ENCODE data around the gene HOXC9.
"Not testable (repeated sequence)": the region's sequence is repeated elsewhere in the genome, so short reads cannot be mapped to it uniquely, and the experiment has no call there.

HOXC9 gene

DNA sequence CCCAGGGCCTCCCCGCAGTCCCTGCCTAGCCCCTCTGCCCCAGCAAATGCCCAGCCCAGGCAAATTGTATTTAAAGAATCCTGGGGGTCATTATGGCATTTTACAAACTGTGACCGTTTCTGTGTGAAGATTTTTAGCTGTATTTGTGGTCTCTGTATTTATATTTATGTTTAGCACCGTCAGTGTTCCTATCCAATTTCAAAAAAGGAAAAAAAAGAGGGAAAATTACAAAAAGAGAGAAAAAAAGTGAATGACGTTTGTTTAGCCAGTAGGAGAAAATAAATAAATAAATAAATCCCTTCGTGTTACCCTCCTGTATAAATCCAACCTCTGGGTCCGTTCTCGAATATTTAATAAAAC lies 30.5 kb downstream of the HOXC9 start:
- no peak for DNase-seq

DNA sequence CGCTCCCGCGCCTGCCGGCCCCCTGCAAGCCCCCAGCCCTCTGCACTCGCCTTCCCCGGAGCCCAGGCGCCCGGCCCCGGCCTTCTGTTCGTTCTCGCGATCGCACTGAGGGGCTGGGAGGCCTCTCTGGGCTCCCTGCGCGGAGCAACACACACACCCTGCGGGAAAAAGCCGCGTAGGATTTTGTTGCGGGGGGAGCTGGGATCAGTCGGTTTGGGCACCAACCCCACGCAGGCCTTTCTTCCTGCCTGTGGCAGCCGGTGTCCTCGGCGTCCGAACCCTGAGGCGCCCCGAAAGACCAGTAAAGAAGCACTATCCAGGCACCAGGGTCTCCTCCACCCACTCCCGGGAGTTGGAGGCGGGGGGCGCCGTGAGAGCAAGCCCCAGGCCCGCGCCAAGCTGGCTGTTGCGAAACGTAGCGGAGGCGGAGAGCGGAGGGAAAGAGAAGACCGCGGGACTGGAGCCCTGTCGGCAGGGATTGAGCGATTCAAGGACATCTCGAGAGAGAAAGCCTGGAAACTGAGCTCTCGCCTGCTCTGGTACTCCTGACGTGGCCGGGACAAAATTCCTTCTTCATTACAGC lies 31.0 kb downstream of the HOXC9 start:
- no peak for DNase-seq

DNA sequence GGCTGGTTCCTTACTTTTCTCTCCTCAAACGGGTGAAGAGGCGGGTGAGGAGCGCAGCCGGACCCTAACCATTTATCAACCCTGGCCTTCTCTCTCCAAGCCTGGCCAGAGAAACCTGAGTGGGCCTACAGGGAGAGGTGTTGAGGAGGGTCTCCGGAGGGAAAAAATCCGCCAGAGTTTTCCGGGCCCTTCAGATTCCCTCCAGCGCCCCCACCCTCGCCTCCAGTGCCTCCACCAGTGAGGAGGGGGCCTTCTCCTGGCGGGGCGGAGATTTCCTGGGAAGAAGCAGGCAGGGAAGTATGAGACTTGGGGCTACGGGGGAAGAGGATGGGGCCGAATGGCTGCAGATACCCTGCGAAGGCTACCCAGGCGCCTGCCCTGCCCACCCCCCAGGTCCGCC lies 31.5 kb downstream of the HOXC9 start:
- no peak for DNase-seq

DNA sequence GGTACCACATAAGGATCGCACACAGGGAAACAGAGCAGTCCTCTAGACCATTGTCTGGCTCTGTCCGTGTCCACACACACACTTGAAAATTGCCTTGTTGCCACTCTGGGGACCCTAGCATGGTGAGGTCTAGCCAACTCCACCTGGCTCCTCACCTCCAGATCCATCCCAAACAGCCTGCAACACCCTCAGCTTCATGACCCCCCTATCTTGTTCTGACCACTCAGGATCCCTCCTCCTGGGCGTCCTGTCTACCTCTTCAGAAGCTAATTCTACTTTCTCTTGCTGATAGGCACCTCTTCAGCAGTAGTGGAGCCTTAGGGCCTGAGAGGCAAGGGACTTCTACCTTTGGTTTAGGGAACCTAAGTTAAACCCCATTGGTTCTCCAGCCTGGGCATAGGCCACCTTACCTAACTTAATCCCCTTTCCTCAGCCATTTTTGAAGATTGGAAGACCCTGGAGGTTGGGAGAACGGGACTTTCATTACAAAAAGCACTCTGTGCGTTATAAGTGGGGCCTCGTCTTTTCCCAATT lies 32.2 kb downstream of the HOXC9 start:
- no peak for DNase-seq

DNA sequence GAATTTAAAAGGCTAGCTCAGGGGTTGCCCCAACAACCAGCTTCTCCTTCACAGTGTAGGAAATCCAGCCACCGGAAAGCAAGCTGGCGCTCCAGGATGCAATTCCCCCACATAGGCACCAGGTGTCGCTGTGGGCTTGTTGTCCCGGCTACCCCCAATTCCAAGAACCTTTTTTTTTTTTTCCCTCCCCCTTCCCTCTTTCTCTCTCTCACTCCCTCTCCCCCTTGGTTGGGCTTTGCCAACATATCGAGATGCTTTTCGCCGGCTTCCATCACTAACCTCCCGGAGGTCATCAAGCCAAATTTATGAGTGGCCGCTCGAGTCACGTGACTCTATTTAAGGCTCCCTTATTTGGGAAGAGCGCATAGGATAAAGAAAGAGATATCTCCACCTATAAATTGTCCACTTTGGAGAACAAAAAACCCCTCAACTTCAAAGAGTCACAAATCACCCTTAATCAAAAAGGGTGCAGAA lies 32.7 kb downstream of the HOXC9 start, which contains the start of gene HOXC5:
HOXC5 (plus strand) TSS at position 424 of the 474 bp plus-strand sequence. CDS start 73 bp downstream, outside the sequence.
- DNase-seq = peak; percentile 72

DNA sequence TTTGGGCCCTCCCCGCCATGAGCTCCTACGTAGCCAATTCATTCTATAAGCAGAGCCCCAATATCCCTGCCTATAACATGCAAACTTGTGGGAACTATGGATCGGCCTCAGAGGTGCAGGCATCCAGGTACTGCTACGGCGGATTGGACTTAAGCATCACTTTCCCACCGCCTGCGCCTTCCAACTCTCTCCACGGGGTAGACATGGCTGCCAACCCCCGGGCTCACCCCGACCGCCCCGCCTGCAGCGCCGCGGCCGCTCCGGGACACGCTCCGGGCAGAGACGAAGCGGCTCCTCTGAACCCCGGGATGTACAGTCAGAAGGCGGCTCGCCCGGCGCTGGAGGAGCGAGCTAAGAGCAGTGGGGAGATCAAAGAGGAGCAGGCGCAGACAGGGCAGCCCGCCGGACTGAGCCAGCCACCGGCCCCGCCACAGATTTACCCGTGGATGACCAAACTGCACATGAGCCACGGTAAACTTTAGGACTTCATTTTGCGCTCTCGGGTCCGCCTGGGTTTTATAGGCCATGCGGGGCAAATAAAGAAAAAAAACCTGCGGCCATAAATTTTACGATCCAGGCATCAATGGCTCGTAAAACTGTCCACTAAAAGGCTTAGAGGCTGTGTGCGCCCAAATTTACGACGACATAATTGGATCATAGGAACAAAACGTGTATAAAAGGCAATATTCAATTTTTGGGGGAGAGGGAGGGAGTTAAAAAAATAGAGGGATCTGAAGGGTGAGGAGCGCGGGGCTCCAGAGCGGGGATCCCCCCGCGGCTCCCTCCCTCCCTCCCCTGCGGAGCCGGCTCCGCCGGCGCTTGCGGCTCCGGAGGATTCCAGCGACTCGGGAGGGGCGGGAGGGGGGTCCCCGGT lies 33.4 kb downstream of the HOXC9 start:
- DNase-seq = no peak

DNA sequence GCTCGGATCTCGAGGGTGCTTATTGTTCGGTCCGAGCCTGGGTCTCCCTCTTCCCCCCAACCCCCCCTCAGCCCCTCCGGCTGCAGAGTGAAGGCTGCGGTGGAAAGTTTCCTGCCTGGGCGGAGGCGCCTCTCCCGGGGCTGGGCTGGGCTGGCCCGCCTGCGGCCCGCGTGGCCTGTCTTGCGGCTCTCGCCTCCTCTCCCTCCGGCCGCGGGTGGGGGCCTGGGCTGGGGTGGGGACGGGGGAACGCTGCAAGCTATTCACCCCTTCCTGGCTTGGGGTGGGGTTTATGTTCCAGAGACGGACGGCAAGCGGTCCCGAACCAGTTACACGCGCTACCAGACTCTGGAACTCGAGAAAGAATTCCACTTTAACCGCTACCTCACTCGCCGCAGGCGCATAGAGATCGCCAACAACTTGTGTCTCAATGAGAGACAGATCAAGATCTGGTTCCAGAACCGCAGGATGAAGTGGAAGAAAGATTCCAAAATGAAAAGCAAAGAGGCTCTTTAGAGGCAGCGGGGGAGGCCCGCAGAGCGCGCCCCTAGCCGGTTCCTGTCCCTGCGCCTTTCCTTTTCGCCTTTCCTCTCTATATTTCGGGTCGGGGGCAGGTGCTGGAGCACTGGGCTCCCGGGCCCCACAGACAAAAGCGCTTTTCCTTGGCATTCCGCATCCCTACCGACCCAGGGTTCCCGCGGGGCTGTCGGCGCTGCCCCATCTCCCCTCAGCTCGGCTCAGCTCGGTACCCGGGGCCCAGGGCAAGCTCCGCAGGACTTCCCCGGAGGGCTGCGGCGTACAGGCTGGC lies 34.2 kb downstream of the HOXC9 start:
- no peak for DNase-seq

DNA sequence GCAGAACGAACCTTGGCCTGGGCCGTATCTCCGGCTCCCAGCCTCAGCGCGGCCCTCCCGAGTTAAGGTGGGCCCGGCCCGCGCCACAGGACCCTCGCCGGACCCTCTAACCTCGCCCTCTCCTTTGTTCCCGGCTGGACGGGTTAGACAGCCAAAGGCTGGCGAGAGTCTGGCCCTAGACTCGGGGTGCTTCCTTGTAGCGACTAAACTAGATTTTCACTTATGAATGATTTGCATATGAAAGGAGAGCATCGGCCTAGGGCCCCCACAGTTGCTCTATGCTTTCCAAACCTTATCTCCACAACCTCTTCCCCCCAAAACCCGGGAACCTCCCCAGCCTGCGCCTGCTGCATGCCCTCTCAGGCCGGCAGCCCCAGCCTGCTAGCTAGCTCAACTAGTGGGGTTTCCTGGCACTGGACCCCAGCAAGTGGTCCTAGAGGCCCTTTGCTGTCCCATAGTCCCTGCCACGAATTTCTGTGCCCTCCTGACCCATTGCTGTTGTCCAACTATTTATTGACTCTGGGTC lies 34.9 kb downstream of the HOXC9 start:
- no peak for DNase-seq

DNA sequence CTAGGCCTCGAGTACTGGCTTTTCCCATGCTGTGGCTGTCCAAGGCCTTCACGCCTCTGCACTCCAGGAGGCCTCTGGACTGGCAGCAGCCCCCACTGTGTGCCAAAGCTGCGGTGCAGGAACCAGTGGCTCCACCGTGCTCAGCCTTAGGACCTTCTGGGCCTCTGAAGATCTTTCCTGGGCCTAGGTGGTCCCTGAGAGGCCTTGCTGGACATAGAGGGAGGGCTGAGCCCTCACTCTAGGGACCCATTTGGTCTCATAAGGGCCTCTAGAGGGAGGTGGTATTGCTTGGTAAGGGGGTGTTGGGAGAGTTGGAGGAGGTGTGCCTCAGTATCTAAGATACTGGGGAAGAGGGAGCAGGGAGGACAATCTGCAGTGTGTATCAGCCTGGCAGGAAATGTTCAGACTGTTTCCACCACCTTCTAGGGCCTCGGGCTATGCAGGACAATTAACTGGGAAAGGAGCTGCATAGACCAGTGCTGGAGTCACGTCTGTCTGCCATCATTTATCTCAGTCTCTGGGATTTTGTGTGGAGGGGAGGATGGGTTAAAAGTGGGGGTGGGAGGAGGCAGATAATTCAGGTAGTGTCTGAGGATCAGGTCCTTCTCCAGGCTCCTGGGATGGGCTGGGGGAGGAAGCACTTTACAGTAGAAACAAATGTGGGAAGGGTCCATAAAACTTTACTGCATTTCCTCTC lies 35.8 kb downstream of the HOXC9 start:
- DNase-seq = no peak

DNA sequence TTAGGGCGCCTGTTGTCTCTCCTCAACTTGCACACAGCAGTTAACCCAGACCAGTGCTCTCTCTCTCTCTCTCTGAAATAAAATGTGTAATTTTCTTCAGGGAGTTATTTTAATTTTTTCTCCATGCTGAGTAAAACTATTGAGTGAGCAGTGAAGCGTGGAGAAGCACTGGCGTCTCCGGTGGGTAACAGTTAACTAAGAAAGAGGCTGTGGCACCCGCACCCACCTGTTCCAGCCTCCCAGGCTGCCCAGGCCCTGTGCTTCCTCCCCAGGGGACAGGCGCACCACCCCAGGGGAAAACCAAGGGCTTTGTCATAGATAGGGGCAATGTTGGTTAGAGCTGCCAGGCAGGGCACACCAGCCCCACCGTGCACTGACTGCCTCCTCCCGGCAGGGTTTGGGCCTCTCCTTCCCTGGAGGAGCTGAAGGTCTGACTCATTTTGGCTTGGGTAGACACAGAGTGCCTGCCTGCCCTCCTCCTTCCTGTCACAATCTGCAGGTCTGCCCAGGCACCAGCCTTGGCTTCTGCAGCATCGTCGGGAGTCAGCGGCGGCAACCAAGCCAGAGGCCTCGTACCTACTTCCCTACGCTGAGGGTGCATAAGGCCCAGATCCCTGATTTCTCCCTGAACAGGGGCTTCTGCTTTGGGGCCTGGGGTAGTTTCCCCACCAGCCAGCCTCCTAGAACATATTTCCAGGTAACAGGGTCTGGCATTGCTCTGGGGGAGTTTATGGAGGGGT lies 36.8 kb downstream of the HOXC9 start:
- no peak for DNase-seq

DNA sequence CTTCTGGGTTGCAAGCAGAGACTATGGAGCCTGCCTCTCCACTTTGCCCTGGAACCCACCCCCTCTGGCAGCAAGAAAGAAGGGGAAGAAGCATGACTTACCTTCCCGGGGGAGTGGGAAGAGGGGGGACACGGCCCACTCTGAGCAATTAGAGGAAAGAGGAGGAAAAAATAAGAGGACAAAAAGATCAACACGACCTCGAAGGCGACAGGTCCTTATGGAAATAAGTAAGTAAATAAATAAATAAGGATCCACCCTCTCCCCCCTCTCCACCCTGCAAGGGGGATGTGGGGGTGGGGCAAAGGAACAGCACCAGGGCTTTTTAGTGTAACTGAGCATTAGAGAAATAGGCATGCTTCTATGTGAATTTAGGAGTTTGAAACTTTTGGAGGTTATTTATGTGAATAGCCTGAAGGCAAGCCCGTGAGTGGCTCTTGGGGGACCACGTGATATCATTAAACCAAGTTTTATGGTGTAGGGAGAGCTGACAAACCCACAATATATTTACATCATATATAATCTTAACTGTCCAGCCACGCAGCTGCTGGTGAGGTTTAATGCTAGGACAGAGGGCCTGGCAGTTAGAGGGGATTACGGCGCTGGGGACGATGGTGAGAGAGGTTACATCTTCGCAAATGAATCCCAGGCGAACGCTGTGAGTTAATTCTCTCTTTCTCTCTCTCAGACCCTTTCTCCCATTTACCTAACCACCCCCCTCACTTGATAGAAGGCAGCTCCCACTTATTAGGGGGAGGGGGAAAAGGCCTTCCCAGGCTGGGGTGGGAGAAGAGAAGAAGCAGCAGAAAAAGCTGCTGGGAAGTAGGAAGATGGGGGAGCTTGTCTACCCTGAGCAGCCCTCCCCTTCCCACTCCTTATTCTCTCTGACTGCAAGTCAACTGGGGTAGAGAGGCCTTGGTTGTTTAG lies 37.7 kb downstream of the HOXC9 start:
- no peak for DNase-seq

DNA sequence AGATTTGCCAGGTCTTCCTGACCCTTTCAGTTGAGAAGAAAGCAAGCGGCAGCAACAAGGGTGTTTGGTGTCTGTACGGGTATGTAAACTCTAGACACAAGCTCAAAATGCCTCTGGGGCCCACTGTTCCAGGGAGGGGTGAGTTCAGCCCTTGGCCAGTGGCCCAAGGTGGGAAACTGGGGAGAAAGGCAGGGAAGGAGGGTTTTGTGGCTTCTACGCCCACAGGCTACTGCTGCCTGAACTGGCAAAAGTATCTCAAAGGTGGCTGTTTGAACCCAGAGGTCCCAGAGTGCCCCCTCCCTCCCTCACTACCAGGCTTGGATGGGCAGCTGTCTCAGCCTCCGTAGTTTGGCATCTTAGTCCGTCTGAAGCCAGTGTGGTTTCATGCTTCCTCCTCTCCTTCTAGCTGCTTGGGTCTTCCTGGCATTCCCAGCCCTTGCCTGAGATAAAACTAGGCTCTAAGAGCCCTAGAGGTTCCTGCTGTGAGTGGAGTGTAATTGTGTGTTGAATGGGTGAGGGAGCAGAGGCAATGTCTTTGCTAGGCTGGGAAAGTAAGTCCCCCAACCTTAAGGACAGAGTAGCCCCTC lies 38.4 kb downstream of the HOXC9 start:
- DNase-seq = no peak

DNA sequence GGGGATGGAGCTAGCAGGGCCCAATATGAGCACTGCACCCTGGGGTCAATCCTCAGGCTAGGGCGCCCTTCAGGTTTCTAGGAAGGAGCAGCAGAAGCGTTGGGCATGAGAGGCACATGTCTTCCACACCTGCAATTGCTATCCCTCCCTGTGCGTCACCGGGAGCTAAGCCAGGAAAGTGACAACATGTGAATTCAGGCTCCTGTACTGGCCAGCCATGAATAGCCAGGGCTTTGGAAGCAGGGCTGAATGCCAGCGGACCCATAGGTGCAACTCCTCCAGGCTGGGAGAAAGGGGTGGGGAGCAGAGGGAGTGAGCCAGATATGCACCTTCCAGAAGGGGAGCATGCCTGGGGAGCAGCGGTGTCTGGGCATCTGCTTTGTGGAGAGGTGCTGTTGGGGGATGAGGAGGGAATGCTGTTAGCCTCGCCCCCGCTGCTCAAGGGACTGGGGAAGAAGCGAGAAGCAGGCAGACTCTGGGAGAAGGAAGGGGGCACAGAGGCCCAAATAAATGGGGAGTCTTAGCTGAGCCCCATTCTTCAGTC lies 39.0 kb downstream of the HOXC9 start:
- no peak for DNase-seq

DNA sequence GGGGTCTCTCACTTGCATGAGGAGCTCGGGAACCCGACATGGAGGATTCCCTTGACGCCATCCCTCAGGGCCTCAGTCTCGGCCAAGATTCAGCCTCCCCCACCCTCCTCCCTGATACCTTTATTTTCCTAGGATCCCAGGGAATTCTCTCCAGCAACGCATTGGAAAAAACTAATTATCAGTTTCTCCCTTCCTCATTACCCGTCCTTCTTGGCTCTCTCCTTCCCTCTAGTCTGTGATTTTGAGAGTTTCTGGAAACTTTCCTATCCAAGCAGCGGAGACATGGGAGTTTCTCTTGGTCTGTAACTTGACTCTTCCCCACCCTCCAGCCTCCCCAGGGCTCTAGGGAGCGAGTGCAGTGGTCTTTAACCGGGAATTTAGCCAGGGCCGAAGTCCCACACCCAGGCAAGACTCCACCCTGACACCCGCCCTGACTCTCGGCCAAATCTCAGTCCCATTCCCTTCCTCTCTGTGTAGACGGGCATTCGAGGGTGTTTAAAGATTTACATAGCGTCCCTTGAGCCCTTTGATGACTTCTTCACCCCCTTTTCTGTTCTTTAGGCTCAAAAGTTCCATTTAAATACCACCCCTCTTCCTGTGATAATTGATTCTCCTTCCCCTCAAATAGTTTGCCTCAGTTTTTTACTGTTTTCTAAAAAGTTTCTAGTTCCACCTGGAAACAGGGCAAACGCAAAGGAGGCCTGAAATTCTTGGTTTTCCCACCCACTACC lies 39.6 kb downstream of the HOXC9 start:
- DNase-seq = no peak

DNA sequence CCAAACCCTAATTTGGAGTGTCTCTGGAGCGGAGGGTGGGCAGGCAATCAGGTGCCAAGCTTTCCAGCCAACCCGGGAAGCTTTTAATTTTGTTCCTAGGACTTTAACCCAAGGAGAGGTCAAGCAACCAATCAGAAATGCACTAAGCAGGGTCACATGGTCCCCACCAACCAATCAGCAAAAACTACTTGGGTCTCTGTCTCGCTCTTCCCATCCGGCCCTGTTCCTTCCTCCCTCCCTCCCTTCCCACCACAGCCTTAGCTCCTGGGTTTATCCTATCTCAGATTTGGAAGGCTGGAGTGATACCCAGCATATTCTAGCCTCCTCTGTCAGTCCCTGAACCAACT lies 40.2 kb downstream of the HOXC9 start:
- DNase-seq = no peak

DNA sequence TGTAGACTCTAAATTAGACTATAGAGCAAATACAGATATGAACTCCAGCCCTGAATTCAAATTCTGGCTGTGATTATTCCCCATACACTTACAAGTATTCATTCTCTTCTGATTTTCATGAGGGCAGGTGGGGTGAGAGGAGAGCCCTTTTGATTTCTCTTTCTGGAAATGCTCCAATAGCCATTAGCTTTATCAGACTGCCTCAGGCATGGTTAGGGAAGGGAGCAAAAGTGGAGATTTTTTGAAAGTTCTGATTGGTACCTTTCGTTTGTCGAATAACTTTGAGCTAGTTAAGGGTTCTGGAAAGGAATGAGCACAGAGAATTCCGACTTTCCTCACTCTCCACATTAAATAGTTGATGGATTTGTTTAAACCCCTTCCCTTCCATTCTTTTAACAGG lies 40.7 kb downstream of the HOXC9 start:
- DNase-seq = no peak

DNA sequence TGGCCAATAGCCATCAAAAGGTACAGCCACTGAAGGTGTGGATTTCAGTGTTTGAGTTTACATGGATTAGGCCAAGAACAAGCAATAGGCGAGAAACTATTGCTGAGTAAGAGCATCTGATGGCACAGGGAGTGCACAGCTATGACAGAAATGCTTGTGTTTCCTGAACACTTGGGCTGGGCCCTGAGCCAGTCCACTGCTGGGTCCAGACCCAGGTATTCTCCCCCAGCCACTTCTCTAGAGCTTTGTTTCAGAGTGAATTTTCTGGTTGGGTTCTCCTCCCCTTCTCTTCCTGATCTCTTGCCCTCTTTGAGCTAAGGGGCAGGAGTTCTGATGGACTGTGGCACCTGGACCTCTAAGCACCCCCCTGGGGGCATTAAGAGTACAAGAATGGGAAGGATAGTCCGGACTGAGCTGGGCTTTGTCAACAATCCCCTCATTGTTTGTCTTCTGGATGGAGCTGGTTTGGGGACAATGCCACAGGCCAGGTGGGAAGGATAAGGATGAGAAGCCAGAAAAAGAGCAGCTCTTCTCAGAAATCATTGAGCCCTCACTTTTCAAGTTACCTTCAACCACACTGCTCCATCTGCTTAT lies 41.2 kb downstream of the HOXC9 start:
- no peak for DNase-seq

DNA sequence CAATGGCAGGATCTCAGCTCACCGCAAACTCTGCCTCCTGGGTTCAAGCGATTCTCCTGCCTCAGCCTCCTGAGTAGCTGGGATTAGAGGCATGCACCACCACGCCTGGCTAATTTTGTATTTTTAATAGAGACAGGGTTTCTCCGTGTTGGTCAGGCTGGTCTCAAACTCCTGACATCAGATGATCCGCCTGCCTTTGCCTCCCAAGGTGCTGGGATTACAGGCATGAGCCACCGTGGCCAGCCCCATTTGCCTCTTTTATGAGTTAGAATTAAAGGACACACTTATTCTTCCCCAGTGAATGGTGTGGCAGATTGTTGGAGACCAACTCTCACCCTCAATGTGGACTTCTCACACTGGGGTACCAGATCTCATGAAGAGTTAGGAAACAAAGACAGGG lies 42.1 kb downstream of the HOXC9 start:
- DNase-seq = not testable (repeated sequence)

Data from CD4-positive, alpha-beta T cell treated with Interleukin-17A for 1 hour (primary cell).